ENCODE results near the gene SLC35B1. TPM values are rescaled to one million over a fixed set of nuclear protein-coding genes. Genes with fewer than 3 reads are reported as not detected.

Gene SLC35B1
- total RNA-seq, 1 experiment from 2014 or later: 84.6 TPM

DNA sequence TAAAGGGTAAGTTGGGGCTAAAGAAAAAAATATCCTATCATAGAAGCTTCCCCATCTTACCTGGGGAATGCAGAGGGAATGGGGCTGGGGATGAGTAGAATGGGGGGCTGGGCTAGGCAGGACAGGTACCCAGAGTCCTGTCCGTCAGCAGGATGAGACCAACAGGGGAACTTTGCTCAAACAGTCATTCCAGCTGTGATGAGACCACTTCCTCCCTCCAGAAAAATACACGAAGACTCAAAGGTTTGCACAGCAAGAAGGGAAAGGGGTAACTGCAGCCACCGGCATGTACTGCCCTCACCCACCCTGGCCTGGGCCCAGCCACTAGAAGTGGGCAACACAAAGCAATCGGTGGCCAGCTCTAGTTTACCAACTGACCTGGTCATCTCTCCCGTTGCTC lies 20.7 kb upstream of the SLC35B1 start:
- ChIA-PET CTCF (interaction anchor here (0.6 kb wide), 1 partner anchor 152 kb away, joined by 3 read pairs; no protein-coding TSS in a partner anchor), POLR2A (interaction anchor here (0.6 kb wide), 1 partner anchor 64 kb away, joined by 4 read pairs; no protein-coding TSS in a partner anchor)
- DNase-seq (ENCODE audit: low read depth, low spot score) (no peak), ATAC-seq (no peak)
- H3K27ac ChIP-seq (ENCODE audit: low read length): no peak overlapping the region
- no TSS peak for BruUV-seq (replicated peaks)
- H3K36me3 ChIP-seq (ENCODE audit: control insufficient read depth, insufficient read depth, low read length): no peaks in the 10 kb centered on the region
- intact Hi-C loops (cut with micrococcal nuclease; ENCODE audit: unreplicated experiment) (no loop called here), in situ Hi-C loops (cut with HindIII; ENCODE audit: low pct_unique_long_range_greater_than_20kb, low sequenced_read_pairs) (no loop called here)
- H3K27me3 ChIP-seq (ENCODE audit: control insufficient read depth, insufficient read depth, low read length): no peaks in the 10 kb centered on the region
- no peak overlapping the region for H3K4me3 ChIP-seq (ENCODE audit: low read depth in 2 of 2, low read length in 2 of 2)
- no peaks in the 10 kb centered on the region for H3K9me3 ChIP-seq (ENCODE audit: control insufficient read depth, insufficient read depth, low read depth, low read length)
- TF ChIP-seq POLR2AphosphoS5 (IDR thresholded peaks at IDR 0.05; ENCODE audit: low read depth, low read length) (no peak), TCF7L2 (IDR thresholded peaks at IDR 0.05; ENCODE audit: low read depth, low read length) (no peak), SIN3A (IDR thresholded peaks at IDR 0.05; ENCODE audit: borderline replicate concordance, insufficient read depth, low read depth, low read length) (no peak)
- TF ChIP-seq, protein P1, sequence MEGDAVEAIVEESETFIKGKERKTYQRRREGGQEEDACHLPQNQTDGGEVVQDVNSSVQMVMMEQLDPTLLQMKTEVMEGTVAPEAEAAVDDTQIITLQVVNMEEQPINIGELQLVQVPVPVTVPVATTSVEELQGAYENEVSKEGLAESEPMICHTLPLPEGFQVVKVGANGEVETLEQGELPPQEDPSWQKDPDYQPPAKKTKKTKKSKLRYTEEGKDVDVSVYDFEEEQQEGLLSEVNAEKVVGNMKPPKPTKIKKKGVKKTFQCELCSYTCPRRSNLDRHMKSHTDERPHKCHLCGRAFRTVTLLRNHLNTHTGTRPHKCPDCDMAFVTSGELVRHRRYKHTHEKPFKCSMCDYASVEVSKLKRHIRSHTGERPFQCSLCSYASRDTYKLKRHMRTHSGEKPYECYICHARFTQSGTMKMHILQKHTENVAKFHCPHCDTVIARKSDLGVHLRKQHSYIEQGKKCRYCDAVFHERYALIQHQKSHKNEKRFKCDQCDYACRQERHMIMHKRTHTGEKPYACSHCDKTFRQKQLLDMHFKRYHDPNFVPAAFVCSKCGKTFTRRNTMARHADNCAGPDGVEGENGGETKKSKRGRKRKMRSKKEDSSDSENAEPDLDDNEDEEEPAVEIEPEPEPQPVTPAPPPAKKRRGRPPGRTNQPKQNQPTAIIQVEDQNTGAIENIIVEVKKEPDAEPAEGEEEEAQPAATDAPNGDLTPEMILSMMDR (IDR thresholded peaks at IDR 0.05): no peak
- TF ChIP-seq, protein P2, sequence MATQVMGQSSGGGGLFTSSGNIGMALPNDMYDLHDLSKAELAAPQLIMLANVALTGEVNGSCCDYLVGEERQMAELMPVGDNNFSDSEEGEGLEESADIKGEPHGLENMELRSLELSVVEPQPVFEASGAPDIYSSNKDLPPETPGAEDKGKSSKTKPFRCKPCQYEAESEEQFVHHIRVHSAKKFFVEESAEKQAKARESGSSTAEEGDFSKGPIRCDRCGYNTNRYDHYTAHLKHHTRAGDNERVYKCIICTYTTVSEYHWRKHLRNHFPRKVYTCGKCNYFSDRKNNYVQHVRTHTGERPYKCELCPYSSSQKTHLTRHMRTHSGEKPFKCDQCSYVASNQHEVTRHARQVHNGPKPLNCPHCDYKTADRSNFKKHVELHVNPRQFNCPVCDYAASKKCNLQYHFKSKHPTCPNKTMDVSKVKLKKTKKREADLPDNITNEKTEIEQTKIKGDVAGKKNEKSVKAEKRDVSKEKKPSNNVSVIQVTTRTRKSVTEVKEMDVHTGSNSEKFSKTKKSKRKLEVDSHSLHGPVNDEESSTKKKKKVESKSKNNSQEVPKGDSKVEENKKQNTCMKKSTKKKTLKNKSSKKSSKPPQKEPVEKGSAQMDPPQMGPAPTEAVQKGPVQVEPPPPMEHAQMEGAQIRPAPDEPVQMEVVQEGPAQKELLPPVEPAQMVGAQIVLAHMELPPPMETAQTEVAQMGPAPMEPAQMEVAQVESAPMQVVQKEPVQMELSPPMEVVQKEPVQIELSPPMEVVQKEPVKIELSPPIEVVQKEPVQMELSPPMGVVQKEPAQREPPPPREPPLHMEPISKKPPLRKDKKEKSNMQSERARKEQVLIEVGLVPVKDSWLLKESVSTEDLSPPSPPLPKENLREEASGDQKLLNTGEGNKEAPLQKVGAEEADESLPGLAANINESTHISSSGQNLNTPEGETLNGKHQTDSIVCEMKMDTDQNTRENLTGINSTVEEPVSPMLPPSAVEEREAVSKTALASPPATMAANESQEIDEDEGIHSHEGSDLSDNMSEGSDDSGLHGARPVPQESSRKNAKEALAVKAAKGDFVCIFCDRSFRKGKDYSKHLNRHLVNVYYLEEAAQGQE (IDR thresholded peaks at IDR 0.05; ENCODE audit: insufficient read depth in 1 of 2, low read depth in 2 of 2, low read length in 1 of 2): no peak
- no peaks in the 10 kb centered on the region; the same call in 1 of the 2 replicates for H3K4me1 ChIP-seq (ENCODE audit: control insufficient read depth, insufficient read depth, low read length)

DNA sequence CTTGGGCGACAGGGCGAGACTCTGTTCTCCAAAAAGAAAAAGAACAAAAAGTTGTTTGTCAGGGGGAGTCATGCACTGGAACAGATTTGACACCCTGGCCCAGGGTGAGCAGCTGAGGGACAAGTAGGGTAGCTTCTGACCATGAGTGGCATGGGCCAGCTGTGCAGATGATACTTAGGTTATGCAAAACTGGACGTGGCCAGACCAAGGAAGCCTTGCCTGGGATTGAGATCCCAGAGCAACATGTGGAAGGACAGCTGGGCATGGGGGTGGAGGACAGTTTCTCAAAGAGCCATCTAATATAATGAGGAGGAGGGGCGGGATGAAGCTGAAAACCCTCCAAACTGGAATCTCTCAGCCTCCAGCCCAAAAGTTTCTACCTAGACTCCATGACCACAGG lies 19.6 kb upstream of the SLC35B1 start:
- in situ Hi-C loops (cut with HindIII; ENCODE audit: low pct_unique_long_range_greater_than_20kb, low sequenced_read_pairs): no loop called here
- TF ChIP-seq TCF7L2 (IDR thresholded peaks at IDR 0.05; ENCODE audit: low read depth, low read length): no peak
- no peak for TF ChIP-seq SIN3A (IDR thresholded peaks at IDR 0.05; ENCODE audit: borderline replicate concordance, insufficient read depth, low read depth, low read length)
- TF ChIP-seq, protein P2 (IDR thresholded peaks at IDR 0.05; ENCODE audit: insufficient read depth in 1 of 2, low read depth in 2 of 2, low read length in 1 of 2): no peak
- no peak for TF ChIP-seq POLR2AphosphoS5 (IDR thresholded peaks at IDR 0.05; ENCODE audit: low read depth, low read length)
- TF ChIP-seq, protein P1 (IDR thresholded peaks at IDR 0.05): no peak
- ChIA-PET CTCF (no interaction called here), POLR2A (no interaction called here)
- no peaks in the 10 kb centered on the region for H3K9me3 ChIP-seq (ENCODE audit: control insufficient read depth, insufficient read depth, low read depth, low read length)
- ATAC-seq: no peak
- H3K4me1 ChIP-seq (ENCODE audit: control insufficient read depth, insufficient read depth, low read length): no peaks in the 10 kb centered on the region; the same call in 1 of the 2 replicates
- no peak for DNase-seq (ENCODE audit: low read depth, low spot score)
- no peak overlapping the region for H3K27ac ChIP-seq (ENCODE audit: low read length)
- H3K36me3 ChIP-seq (ENCODE audit: control insufficient read depth, insufficient read depth, low read length): no peaks in the 10 kb centered on the region
- BruUV-seq (replicated peaks): no TSS peak
- intact Hi-C loops (cut with micrococcal nuclease; ENCODE audit: unreplicated experiment): no loop called here
- no peak overlapping the region for H3K4me3 ChIP-seq (ENCODE audit: low read depth in 2 of 2, low read length in 2 of 2)
- H3K27me3 ChIP-seq (ENCODE audit: control insufficient read depth, insufficient read depth, low read length): no peaks in the 10 kb centered on the region

Data from Panc1 (cell line).